Medulla oblongata (tissue), 1 donor: ENCODE data around the gene ATP2B2.

Source experiments
- DNase-seq: peaks from one replicate; pipeline ENCODE4 v3.0.0-alpha.2; 2015; ENCODE audit errors: extremely low spot score

ATP2B2 gene

GRCh38 chr3:10400749-10401495 lies 104.5 kb downstream of the ATP2B2 start:
- no peak for DNase-seq

GRCh38 chr3:10400050-10400748 lies 105.2 kb downstream of the ATP2B2 start:
- no peak for DNase-seq

GRCh38 chr3:10399634-10400033 lies 105.8 kb downstream of the ATP2B2 start:
- no peak for DNase-seq

- no peak for DNase-seq
These were observed 107.0 kb downstream of the ATP2B2 start for GRCh38 chr3:10398341-10398740.

GRCh38 chr3:10397879-10398278 lies 107.5 kb downstream of the ATP2B2 start:
- no peak for DNase-seq

GRCh38 chr3:10396931-10397330 lies 108.5 kb downstream of the ATP2B2 start:
- no peak for DNase-seq

GRCh38 chr3:10396083-10396482 lies 109.3 kb downstream of the ATP2B2 start:
- DNase-seq, result no peak

GRCh38 chr3:10395671-10396070 lies 109.7 kb downstream of the ATP2B2 start:
- DNase-seq, result no peak

GRCh38 chr3:10395196-10395595 lies 110.2 kb downstream of the ATP2B2 start:
- DNase-seq, result no peak

GRCh38 chr3:10394491-10395025 lies 110.8 kb downstream of the ATP2B2 start:
- no peak for DNase-seq

GRCh38 chr3:10393514-10393913 lies 111.9 kb downstream of the ATP2B2 start:
- DNase-seq, result no peak

- DNase-seq, result no peak
These were observed 112.4 kb downstream of the ATP2B2 start for GRCh38 chr3:10392906-10393461.

GRCh38 chr3:10392244-10392643 lies 113.1 kb downstream of the ATP2B2 start:
- no peak for DNase-seq

- no peak for DNase-seq
These were observed 114.0 kb downstream of the ATP2B2 start for GRCh38 chr3:10391391-10391790.

GRCh38 chr3:10390641-10391373 lies 114.6 kb downstream of the ATP2B2 start:
- DNase-seq, result no peak

GRCh38 chr3:10389995-10390394 lies 115.4 kb downstream of the ATP2B2 start:
- peak; percentile 30 for DNase-seq

- DNase-seq, result no peak
These were observed 116.0 kb downstream of the ATP2B2 start for GRCh38 chr3:10389339-10389738.

GRCh38 chr3:10387881-10388609 lies 117.3 kb downstream of the ATP2B2 start:
- DNase-seq, result no peak

GRCh38 chr3:10386121-10386520 lies 119.3 kb downstream of the ATP2B2 start:
- DNase-seq, result no peak

GRCh38 chr3:10384541-10385360 lies 120.6 kb downstream of the ATP2B2 start:
- DNase-seq, result no peak
